ENCODE data around the gene ESYT3. TPM values are rescaled to one million over a fixed set of nuclear protein-coding genes. Genes with fewer than 3 reads are reported as not detected.

Gene ESYT3
- total RNA-seq, 1 donor from 2014 or later, result 40.3 TPM

DNA sequence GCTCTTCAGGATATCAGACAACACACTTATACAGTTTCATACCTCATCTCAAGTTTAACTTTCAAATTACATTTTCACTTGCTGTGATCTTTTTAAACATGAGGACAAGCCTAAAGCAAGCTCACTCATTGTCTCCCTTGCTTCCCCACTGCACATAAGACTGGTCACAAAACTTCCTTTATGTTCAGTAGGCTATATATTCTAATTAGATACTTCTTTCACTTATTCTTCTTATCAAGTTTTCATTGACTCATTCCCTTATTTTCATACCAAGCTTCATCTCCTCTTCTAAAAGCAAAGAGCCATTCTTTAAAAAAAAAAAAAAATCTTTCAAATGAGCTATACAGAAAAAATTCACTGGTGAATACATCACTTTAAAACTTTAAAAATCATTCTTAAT lies 62.6 kb downstream of the ESYT3 start:
- TF ChIP-seq, protein P1, sequence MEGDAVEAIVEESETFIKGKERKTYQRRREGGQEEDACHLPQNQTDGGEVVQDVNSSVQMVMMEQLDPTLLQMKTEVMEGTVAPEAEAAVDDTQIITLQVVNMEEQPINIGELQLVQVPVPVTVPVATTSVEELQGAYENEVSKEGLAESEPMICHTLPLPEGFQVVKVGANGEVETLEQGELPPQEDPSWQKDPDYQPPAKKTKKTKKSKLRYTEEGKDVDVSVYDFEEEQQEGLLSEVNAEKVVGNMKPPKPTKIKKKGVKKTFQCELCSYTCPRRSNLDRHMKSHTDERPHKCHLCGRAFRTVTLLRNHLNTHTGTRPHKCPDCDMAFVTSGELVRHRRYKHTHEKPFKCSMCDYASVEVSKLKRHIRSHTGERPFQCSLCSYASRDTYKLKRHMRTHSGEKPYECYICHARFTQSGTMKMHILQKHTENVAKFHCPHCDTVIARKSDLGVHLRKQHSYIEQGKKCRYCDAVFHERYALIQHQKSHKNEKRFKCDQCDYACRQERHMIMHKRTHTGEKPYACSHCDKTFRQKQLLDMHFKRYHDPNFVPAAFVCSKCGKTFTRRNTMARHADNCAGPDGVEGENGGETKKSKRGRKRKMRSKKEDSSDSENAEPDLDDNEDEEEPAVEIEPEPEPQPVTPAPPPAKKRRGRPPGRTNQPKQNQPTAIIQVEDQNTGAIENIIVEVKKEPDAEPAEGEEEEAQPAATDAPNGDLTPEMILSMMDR (IDR thresholded peaks at IDR 0.05), result no peak
- H3K27me3 ChIP-seq (ENCODE audit: low read depth), result no peaks in the 10 kb centered on the region
- peaks cover 9% of the 10 kb centered on the region for H3K4me1 ChIP-seq
- no peaks in the 10 kb centered on the region for H3K9me3 ChIP-seq
- H3K36me3 ChIP-seq, result peaks cover 16% of the 10 kb centered on the region
- intact Hi-C loops (cut with DNase I), result no loop called here
- DNase-seq (no peak), ATAC-seq (no peak)
- H3K4me3 ChIP-seq, result no peak overlapping the region
- no peak overlapping the region for H3K27ac ChIP-seq

GRCh38 chr3:138497851-138498250 lies 63.4 kb downstream of the ESYT3 start:
- intact Hi-C loops (cut with DNase I), result no loop called here

DNA sequence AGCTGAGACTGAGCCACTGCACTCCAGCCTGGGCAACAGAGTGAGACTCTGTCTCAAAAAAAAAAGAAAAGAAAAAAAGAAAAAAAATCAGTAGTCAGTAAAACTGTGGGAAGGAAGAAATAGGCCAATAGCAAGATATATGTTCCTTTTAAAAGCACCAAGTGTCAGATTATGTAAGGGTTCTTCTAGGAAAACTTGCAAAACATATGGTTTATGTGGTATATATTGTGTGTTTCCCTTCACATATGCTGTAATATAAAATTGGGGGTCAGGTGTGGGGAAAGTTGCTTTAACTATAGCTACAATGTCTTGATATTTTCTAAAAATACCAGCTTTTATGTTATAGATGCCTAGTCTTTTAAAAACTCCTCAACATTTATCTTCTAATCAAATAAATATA lies 64.6 kb downstream of the ESYT3 start:
- peaks cover 21% of the 10 kb centered on the region for H3K36me3 ChIP-seq
- peaks cover 9% of the 10 kb centered on the region for H3K4me1 ChIP-seq
- no peak overlapping the region for H3K27ac ChIP-seq
- no peak overlapping the region for H3K4me3 ChIP-seq
- TF ChIP-seq, protein P1 (IDR thresholded peaks at IDR 0.05), result no peak
- H3K27me3 ChIP-seq (ENCODE audit: low read depth), result no peaks in the 10 kb centered on the region
- intact Hi-C loops (cut with DNase I), result no loop called here
- DNase-seq, result no peak
- H3K9me3 ChIP-seq, result no peaks in the 10 kb centered on the region
- no peak for ATAC-seq

More at GRCh38 chr3:138497851-138498250, 63.4 kb downstream of the ESYT3 start:
- ATAC-seq, result no peak
- Histone ChIP-seq H3K27ac (no peak overlapping the region), H3K4me1 (peaks cover 9% of the 10 kb centered on the region), H3K36me3 (peaks cover 16% of the 10 kb centered on the region), H3K4me3 (no peak overlapping the region), H3K9me3 (no peaks in the 10 kb centered on the region), H3K27me3 (ENCODE audit: low read depth) (no peaks in the 10 kb centered on the region)
- TF ChIP-seq, protein P1 (IDR thresholded peaks at IDR 0.05), result no peak
- DNase-seq, result no peak

GRCh38 chr3:138507524-138507923 lies 73.1 kb downstream of the ESYT3 start:
- DNase-seq (no peak), ATAC-seq (no peak)
- no peak overlapping the region for H3K27ac ChIP-seq
- H3K36me3 ChIP-seq, result peaks cover 31% of the 10 kb centered on the region
- intact Hi-C loops (cut with DNase I), result no loop called here
- H3K27me3 ChIP-seq (ENCODE audit: low read depth), result no peaks in the 10 kb centered on the region
- H3K4me3 ChIP-seq, result no peak overlapping the region
- TF ChIP-seq, protein P1 (IDR thresholded peaks at IDR 0.05), result no peak
- H3K9me3 ChIP-seq, result no peaks in the 10 kb centered on the region
- no peaks in the 10 kb centered on the region for H3K4me1 ChIP-seq

GRCh38 chr3:138509586-138509985 lies 75.2 kb downstream of the ESYT3 start:
- H3K9me3 ChIP-seq, result no peaks in the 10 kb centered on the region
- no peaks in the 10 kb centered on the region for H3K27me3 ChIP-seq (ENCODE audit: low read depth)
- DNase-seq (no peak), ATAC-seq (no peak)
- H3K4me1 ChIP-seq, result no peaks in the 10 kb centered on the region
- intact Hi-C loops (cut with DNase I), result no loop called here
- H3K36me3 ChIP-seq, result peaks cover 23% of the 10 kb centered on the region
- no peak overlapping the region for H3K27ac ChIP-seq
- H3K4me3 ChIP-seq, result no peak overlapping the region
- TF ChIP-seq, protein P1 (IDR thresholded peaks at IDR 0.05), result no peak

DNA sequence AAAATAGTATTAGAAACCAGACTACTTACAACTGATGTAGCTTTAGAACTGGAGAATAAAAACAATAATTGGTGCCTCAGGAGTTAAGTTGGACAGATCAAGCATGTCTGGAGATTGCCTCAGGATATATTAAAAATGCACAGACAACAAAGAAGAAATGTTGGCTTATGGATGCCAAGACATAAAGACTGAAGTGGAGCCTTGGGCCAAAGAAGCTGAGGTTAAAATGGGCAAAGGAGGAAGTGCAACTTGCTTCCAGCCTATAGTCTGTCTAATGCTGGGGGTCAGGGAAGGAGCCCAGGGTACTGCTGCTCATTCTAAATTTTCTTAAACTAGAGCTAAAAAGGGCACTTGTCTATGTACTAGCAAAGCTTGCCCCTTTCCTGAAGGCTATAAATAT lies 77.5 kb downstream of the ESYT3 start:
- ATAC-seq (no peak), DNase-seq (no peak)
- TF ChIP-seq, protein P1 (IDR thresholded peaks at IDR 0.05), result no peak
- H3K36me3 ChIP-seq, result peaks cover 6% of the 10 kb centered on the region
- no peaks in the 10 kb centered on the region for H3K27me3 ChIP-seq (ENCODE audit: low read depth)
- intact Hi-C loops (cut with DNase I), result no loop called here
- no peak overlapping the region for H3K4me3 ChIP-seq
- no peaks in the 10 kb centered on the region for H3K4me1 ChIP-seq
- H3K27ac ChIP-seq, result no peak overlapping the region
- H3K9me3 ChIP-seq, result no peaks in the 10 kb centered on the region
